GM18520 (cell line): Measurements from ENCODE around the gene CPLANE1.
"Not testable (repeated sequence)": the region's sequence is repeated elsewhere in the genome, so short reads cannot be mapped to it uniquely, and the experiment has no call there.

ENCODE experiments used
- ATAC-seq: cut with Tn5 transposase; IDR thresholded peaks from one replicate; pipeline ENCODE4 v1.9.1; 2021; ENCODE audit not compliant: unreplicated experiment

The CPLANE1 gene

GRCh38 chr5:37208883-37209797 is 40.0 kb downstream of the CPLANE1 start:
- ATAC-seq = no peak

- no peak for ATAC-seq
Measured at GRCh38 chr5:37207802-37208201, 41.4 kb downstream of the CPLANE1 start.

GRCh38 chr5:37206736-37207135 is 42.4 kb downstream of the CPLANE1 start:
- no peak for ATAC-seq

GRCh38 chr5:37198842-37199241 is 50.3 kb downstream of the CPLANE1 start:
- no peak for ATAC-seq

GRCh38 chr5:37198061-37198460 is 51.1 kb downstream of the CPLANE1 start:
- no peak for ATAC-seq

GRCh38 chr5:37197340-37198050 is 51.7 kb downstream of the CPLANE1 start:
- ATAC-seq = peak; percentile 81

GRCh38 chr5:37190592-37190991 is 58.6 kb downstream of the CPLANE1 start:
- no peak for ATAC-seq

GRCh38 chr5:37189355-37189754 is 59.8 kb downstream of the CPLANE1 start:
- ATAC-seq = no peak

- no peak for ATAC-seq
Measured at GRCh38 chr5:37187465-37187977, 61.7 kb downstream of the CPLANE1 start.

- ATAC-seq = peak; percentile 72
Measured at GRCh38 chr5:37184748-37185364, 64.3 kb downstream of the CPLANE1 start.

GRCh38 chr5:37182667-37183066 is 66.5 kb downstream of the CPLANE1 start:
- no peak for ATAC-seq

- ATAC-seq = no peak
Measured at GRCh38 chr5:37174928-37175327, 74.2 kb downstream of the CPLANE1 start.

- ATAC-seq = no peak
Measured at GRCh38 chr5:37172957-37173356, 76.2 kb downstream of the CPLANE1 start.

GRCh38 chr5:37170856-37171255 is 78.3 kb downstream of the CPLANE1 start:
- no peak for ATAC-seq

GRCh38 chr5:37166197-37166596 is 83.0 kb downstream of the CPLANE1 start:
- no peak for ATAC-seq

- ATAC-seq = no peak
Measured at GRCh38 chr5:37165761-37166160, 83.4 kb downstream of the CPLANE1 start.

- no peak for ATAC-seq
Measured at GRCh38 chr5:37153661-37154060, 95.5 kb downstream of the CPLANE1 start.

GRCh38 chr5:37146896-37147295 is 102.3 kb downstream of the CPLANE1 start:
- ATAC-seq = no peak

GRCh38 chr5:37136694-37137093 is 112.5 kb downstream of the CPLANE1 start:
- no peak for ATAC-seq

- not testable (repeated sequence) for ATAC-seq
Measured at GRCh38 chr5:37135312-37135711, 113.9 kb downstream of the CPLANE1 start.

- ATAC-seq = no peak
Measured at GRCh38 chr5:37133939-37134338, 115.2 kb downstream of the CPLANE1 start.
